OCI-LY1 (cell line): ENCODE results near the gene TSPAN8.

ENCODE experiments used
- CTCF ChIP-seq: fragments of 200-600 bp; sonication (generic), shearing (Covaris generic); IDR thresholded peaks from 2 replicates; pipeline ENCODE4 v1.5.1; 2017; ENCODE audit warnings: mild to moderate bottlenecking, antibody characterized with exemption, low read length, moderate library complexity, mixed read lengths
- EZH2 ChIP-seq: fragments of 200-600 bp; sonication (generic), shearing (Covaris generic); IDR thresholded peaks from 2 replicates; pipeline ENCODE4 v1.8.0; 2017; ENCODE audit warnings: borderline replicate concordance, mixed run types, mild to moderate bottlenecking, antibody characterized with exemption, low read length, moderate library complexity, mixed read lengths

GRCh38 chr12:71075743-71076142 is 82.1 kb downstream of the TSPAN8 start:
- TF ChIP-seq CTCF (no peak), EZH2 (no peak)
